IPS-18a (cell line): ENCODE results near the gene DUSP16.
"Not testable (repeated sequence)": the region's sequence is repeated elsewhere in the genome, so short reads cannot be mapped to it uniquely, and the experiment has no call there.

ENCODE experiments used
- H3K27ac ChIP-seq: one replicate; pipeline ENCODE4 v1.5.1; 2013; ENCODE audit warnings: low read length
- H3K27me3 ChIP-seq: one replicate; pipeline ENCODE4 v1.6.1; 2013; ENCODE audit warnings: mild to moderate bottlenecking, low read length; ENCODE audit not compliant: control insufficient read depth, insufficient read depth
- H3K36me3 ChIP-seq: one replicate; pipeline ENCODE4 v1.6.1; 2013; ENCODE audit warnings: low read depth, low read length; ENCODE audit not compliant: control insufficient read depth
- H3K4me1 ChIP-seq: one replicate; pipeline ENCODE4 v1.6.1; 2013; ENCODE audit warnings: low read depth, low read length; ENCODE audit not compliant: control insufficient read depth
- H3K4me3 ChIP-seq: one replicate; pipeline ENCODE4 v1.5.1; 2013; ENCODE audit warnings: low read length
- H3K9ac ChIP-seq: one replicate; pipeline ENCODE4 v1.6.1; 2013; ENCODE audit warnings: mild to moderate bottlenecking, low read length, moderate library complexity
- H3K9me3 ChIP-seq: one replicate; pipeline ENCODE4 v1.6.1; 2013; ENCODE audit warnings: low read depth, low read length; ENCODE audit not compliant: control insufficient read depth

The DUSP16 gene

GRCh38 chr12:12582193-12582881 lies 19.7 kb upstream of the DUSP16 start:
- Histone ChIP-seq H3K9ac (no peak overlapping the region), H3K4me3 (no peak overlapping the region), H3K4me1 (no peaks in the 10 kb centered on the region), H3K27me3 (no peaks in the 10 kb centered on the region), H3K27ac (no peak overlapping the region), H3K36me3 (no peaks in the 10 kb centered on the region), H3K9me3 (no peaks in the 10 kb centered on the region)

- not testable (repeated sequence) for H3K9me3 ChIP-seq, H3K27me3 ChIP-seq, H3K9ac ChIP-seq, H3K27ac ChIP-seq, H3K4me1 ChIP-seq, H3K36me3 ChIP-seq, H3K4me3 ChIP-seq
Observed at GRCh38 chr12:12580716-12581115, 18.1 kb upstream of the DUSP16 start.

GRCh38 chr12:12577786-12578185 lies 15.1 kb upstream of the DUSP16 start:
- H3K9ac ChIP-seq, result no peak overlapping the region
- no peak overlapping the region for H3K4me3 ChIP-seq
- H3K36me3 ChIP-seq, result no peaks in the 10 kb centered on the region
- no peaks in the 10 kb centered on the region for H3K4me1 ChIP-seq
- no peaks in the 10 kb centered on the region for H3K9me3 ChIP-seq
- H3K27me3 ChIP-seq, result no peaks in the 10 kb centered on the region
- no peak overlapping the region for H3K27ac ChIP-seq

- Histone ChIP-seq H3K4me3 (no peak overlapping the region), H3K9me3 (no peaks in the 10 kb centered on the region), H3K27me3 (no peaks in the 10 kb centered on the region), H3K27ac (no peak overlapping the region), H3K9ac (no peak overlapping the region), H3K4me1 (no peaks in the 10 kb centered on the region), H3K36me3 (no peaks in the 10 kb centered on the region)
Observed at GRCh38 chr12:12572659-12573058, 10.0 kb upstream of the DUSP16 start.

- H3K9ac ChIP-seq, H3K36me3 ChIP-seq, H3K27me3 ChIP-seq, H3K27ac ChIP-seq, H3K9me3 ChIP-seq, H3K4me3 ChIP-seq: not testable (repeated sequence)
- H3K4me1 ChIP-seq, result peaks cover 11% of the 10 kb centered on the region
Observed at GRCh38 chr12:12565971-12566370, 3.3 kb upstream of the DUSP16 start.

GRCh38 chr12:12564911-12565310 lies 2.2 kb upstream of the DUSP16 start:
- H3K4me3 ChIP-seq, result no peak overlapping the region
- H3K9me3 ChIP-seq, result no peaks in the 10 kb centered on the region
- no peak overlapping the region for H3K27ac ChIP-seq
- peaks cover 15% of the 10 kb centered on the region for H3K4me1 ChIP-seq
- H3K36me3 ChIP-seq, result no peaks in the 10 kb centered on the region
- no peaks in the 10 kb centered on the region for H3K27me3 ChIP-seq
- no peak overlapping the region for H3K9ac ChIP-seq

GRCh38 chr12:12563290-12563928 lies 746 bp upstream of the DUSP16 start:
- H3K27ac ChIP-seq, result peak overlapping the region; percentile 46
- H3K4me1 ChIP-seq, result peaks cover 30% of the 10 kb centered on the region
- H3K9ac ChIP-seq, result peak overlapping the region; percentile 65
- no peaks in the 10 kb centered on the region for H3K36me3 ChIP-seq
- no peaks in the 10 kb centered on the region for H3K27me3 ChIP-seq
- H3K4me3 ChIP-seq, result peak overlapping the region; percentile 76
- H3K9me3 ChIP-seq, result no peaks in the 10 kb centered on the region

- Histone ChIP-seq H3K9ac (peak overlapping the region; percentile 92), H3K4me3 (peak overlapping the region; percentile 94), H3K4me1 (peaks cover 37% of the 10 kb centered on the region), H3K27me3 (no peaks in the 10 kb centered on the region), H3K36me3 (no peaks in the 10 kb centered on the region), H3K27ac (no peak overlapping the region), H3K9me3 (no peaks in the 10 kb centered on the region)
Observed at GRCh38 chr12:12562016-12562483, 613 bp downstream of the DUSP16 start.

GRCh38 chr12:12561371-12562015 lies 1.2 kb downstream of the DUSP16 start:
- Histone ChIP-seq H3K27ac (peak overlapping the region; percentile 24), H3K36me3 (no peaks in the 10 kb centered on the region), H3K27me3 (no peaks in the 10 kb centered on the region)

GRCh38 chr12:12560587-12561370 lies 1.9 kb downstream of the DUSP16 start:
- no peaks in the 10 kb centered on the region for H3K9me3 ChIP-seq
- peak overlapping the region; percentile 92 for H3K9ac ChIP-seq
- no peaks in the 10 kb centered on the region for H3K36me3 ChIP-seq
- H3K4me1 ChIP-seq, result peaks cover 41% of the 10 kb centered on the region
- peak overlapping the region; percentile 94 for H3K4me3 ChIP-seq
- H3K27ac ChIP-seq, result peak overlapping the region; percentile 24
- no peaks in the 10 kb centered on the region for H3K27me3 ChIP-seq

More at GRCh38 chr12:12561371-12562015, 1.2 kb downstream of the DUSP16 start:
- peaks cover 40% of the 10 kb centered on the region for H3K4me1 ChIP-seq
- H3K9me3 ChIP-seq, result no peaks in the 10 kb centered on the region
- H3K4me3 ChIP-seq, result peak overlapping the region; percentile 94
- peak overlapping the region; percentile 92 for H3K9ac ChIP-seq

- peaks cover 45% of the 10 kb centered on the region for H3K4me1 ChIP-seq
- peak overlapping the region; percentile 94 for H3K4me3 ChIP-seq
- H3K9ac ChIP-seq, result peak overlapping the region; percentile 92
- no peaks in the 10 kb centered on the region for H3K9me3 ChIP-seq
- no peaks in the 10 kb centered on the region for H3K27me3 ChIP-seq
- peak overlapping the region; percentile 57 for H3K27ac ChIP-seq
- no peaks in the 10 kb centered on the region for H3K36me3 ChIP-seq
Observed at GRCh38 chr12:12559719-12560296, 2.9 kb downstream of the DUSP16 start.
